Measurements from ENCODE around the gene RUNX3. TPM values are rescaled to one million over a fixed set of nuclear protein-coding genes. Genes with fewer than 3 reads are reported as not detected.

The RUNX3 gene
- total and polyA plus RNA-seq, 2 donors (not counting 3 experiments of a cell fraction or from before 2014, with no cell fraction given), result not detected

DNA sequence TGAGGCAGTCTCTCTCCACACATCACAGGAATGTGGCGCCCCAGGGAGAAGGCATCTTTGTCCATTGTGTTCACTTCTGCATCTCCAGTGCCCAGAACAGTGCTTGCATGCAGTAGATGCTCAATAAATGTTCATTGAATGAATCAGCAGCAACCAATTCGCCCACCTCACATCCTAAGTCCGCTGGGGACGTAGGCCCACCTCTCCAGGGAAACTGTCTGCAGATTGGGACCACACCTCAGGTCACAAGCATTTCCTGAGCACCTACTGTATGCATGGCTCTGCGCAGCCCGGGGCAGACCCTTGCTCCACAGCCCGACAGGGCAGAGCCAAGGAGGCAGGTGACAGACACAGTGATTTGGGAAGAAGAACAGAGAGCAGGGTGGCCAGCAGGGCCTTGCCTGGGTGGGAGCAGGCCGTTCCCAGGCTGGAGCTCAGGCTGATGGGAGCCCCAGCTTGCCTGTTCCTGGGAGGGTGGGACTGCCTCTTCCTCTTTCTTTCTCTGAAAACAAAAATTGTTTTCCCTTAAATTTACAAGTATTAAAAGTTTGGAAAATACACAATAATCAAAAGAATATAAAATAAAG, 25.8 kb upstream of the RUNX3 start:
- no peak overlapping the region for H3K4me2 ChIP-seq (ENCODE audit: insufficient read depth, low read length)

DNA sequence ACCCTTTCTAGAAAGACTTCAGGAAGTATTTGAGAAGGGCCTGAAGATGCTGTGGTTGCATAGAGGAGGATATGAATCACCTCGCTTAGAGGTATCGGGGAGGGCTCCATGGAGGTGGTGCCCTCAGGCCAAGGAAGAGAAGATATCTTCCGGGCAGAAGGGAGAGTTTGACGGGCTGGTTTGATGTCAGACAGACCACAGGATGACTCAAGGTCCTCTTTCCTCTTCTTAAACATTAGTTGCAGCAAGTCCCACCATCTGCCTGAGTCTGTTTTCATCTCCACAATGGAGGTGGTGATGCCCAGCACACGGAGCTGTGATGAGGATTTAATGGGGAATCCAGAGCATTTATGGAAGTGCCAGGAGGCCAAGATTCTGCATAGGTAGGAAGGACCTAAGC, 25.1 kb upstream of the RUNX3 start:
- Histone ChIP-seq H2AFZ (ENCODE audit: low read depth, low read length) (no peak overlapping the region), H3K4me2 (ENCODE audit: insufficient read depth, low read length) (no peak overlapping the region), H3K9me3 (replicated peaks; ENCODE audit: control insufficient read depth, insufficient read depth, low read length) (no peaks in the 10 kb centered on the region), H3K9me1 (replicated peaks; ENCODE audit: control insufficient read depth, extremely low read depth, insufficient read depth, low read length) (no peaks in the 10 kb centered on the region), H3K27me3 (ENCODE audit: control insufficient read depth in 2 of 2, insufficient read depth in 2 of 2, low read length in 2 of 2) (no peaks in the 10 kb centered on the region), H3K27ac (ENCODE audit: insufficient read depth, low read depth, low read length) (no peak overlapping the region), H3K79me2 (ENCODE audit: control insufficient read depth, insufficient read depth, low read length) (no peaks in the 10 kb centered on the region), H4K20me1 (replicated peaks; ENCODE audit: control insufficient read depth, extremely low read depth, insufficient read depth, low read length) (no peaks in the 10 kb centered on the region), H3K4me3 (replicated peaks in 1 of 3; ENCODE audit: insufficient read depth in 1 of 3, low read depth in 1 of 3, low read length in 3 of 3) (no peak overlapping the region), H3K36me3 (ENCODE audit: control insufficient read depth in 2 of 2, extremely low read depth in 1 of 2, insufficient read depth in 2 of 2, low read length in 2 of 2) (no peaks in the 10 kb centered on the region), H3K9ac (replicated peaks; ENCODE audit: extremely low read depth, insufficient read depth, low read length) (no peak overlapping the region), H3K4me1 (ENCODE audit: control insufficient read depth, extremely low read depth, insufficient read depth, low read length) (no peaks in the 10 kb centered on the region)
- no peak for FAIRE-seq
- intact Hi-C loops (cut with micrococcal nuclease), result no loop called here
- ChIA-PET POLR2A (no interaction called here), CTCF (no interaction called here)
- BruUV-seq (replicated peaks), result no TSS peak
- dilution Hi-C loops (cut with MboI; ENCODE audit: extremely low pct_ligation_motif_present, low sequenced_read_pairs), result no loop called here
- TF ChIP-seq JUN (IDR thresholded peaks at IDR 0.05; ENCODE audit: borderline replicate concordance, insufficient read depth, insufficient read length, low read depth), result no peak
- TF ChIP-seq POLR2AphosphoS5 (IDR thresholded peaks at IDR 0.05; ENCODE audit: insufficient read depth, low read depth, low read length), result no peak
- no peak for TF ChIP-seq POLR2A (IDR thresholded peaks at IDR 0.05; ENCODE audit: low read depth, low read length)
- TF ChIP-seq FOS (IDR thresholded peaks at IDR 0.05; ENCODE audit: borderline replicate concordance, insufficient read depth, low read length), result no peak
- TF ChIP-seq, protein P1, sequence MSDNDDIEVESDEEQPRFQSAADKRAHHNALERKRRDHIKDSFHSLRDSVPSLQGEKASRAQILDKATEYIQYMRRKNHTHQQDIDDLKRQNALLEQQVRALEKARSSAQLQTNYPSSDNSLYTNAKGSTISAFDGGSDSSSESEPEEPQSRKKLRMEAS (IDR thresholded peaks at IDR 0.05; ENCODE audit: insufficient read depth, insufficient read length), result no peak
- TF ChIP-seq EZH2 (IDR thresholded peaks at IDR 0.05; ENCODE audit: borderline replicate concordance, low read depth, low read length, severe bottlenecking), result no peak
- TF ChIP-seq, protein P2, sequence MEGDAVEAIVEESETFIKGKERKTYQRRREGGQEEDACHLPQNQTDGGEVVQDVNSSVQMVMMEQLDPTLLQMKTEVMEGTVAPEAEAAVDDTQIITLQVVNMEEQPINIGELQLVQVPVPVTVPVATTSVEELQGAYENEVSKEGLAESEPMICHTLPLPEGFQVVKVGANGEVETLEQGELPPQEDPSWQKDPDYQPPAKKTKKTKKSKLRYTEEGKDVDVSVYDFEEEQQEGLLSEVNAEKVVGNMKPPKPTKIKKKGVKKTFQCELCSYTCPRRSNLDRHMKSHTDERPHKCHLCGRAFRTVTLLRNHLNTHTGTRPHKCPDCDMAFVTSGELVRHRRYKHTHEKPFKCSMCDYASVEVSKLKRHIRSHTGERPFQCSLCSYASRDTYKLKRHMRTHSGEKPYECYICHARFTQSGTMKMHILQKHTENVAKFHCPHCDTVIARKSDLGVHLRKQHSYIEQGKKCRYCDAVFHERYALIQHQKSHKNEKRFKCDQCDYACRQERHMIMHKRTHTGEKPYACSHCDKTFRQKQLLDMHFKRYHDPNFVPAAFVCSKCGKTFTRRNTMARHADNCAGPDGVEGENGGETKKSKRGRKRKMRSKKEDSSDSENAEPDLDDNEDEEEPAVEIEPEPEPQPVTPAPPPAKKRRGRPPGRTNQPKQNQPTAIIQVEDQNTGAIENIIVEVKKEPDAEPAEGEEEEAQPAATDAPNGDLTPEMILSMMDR (IDR thresholded peaks at IDR 0.05; ENCODE audit: extremely low read depth in 1 of 2, insufficient read depth in 1 of 2, low read depth in 1 of 2, low read length in 2 of 2), result no peak
- TF ChIP-seq GATA2 (IDR thresholded peaks at IDR 0.05; ENCODE audit: insufficient read depth, insufficient read length, low read depth, low read length), result no peak
- TF ChIP-seq MYC (IDR thresholded peaks at IDR 0.05; ENCODE audit: low read depth, low read length), result no peak
- DNase-seq (ENCODE audit: low read depth, low spot score), result no peak

More for the DNA sequence above, 25.8 kb upstream of the RUNX3 start:
- no peaks in the 10 kb centered on the region for H3K9me3 ChIP-seq (replicated peaks; ENCODE audit: control insufficient read depth, insufficient read depth, low read length)
- no peak overlapping the region for H2AFZ ChIP-seq (ENCODE audit: low read depth, low read length)
- no peaks in the 10 kb centered on the region for H3K36me3 ChIP-seq (ENCODE audit: control insufficient read depth in 2 of 2, extremely low read depth in 1 of 2, insufficient read depth in 2 of 2, low read length in 2 of 2)
- no peaks in the 10 kb centered on the region for H3K4me1 ChIP-seq (ENCODE audit: control insufficient read depth, extremely low read depth, insufficient read depth, low read length)
- no peak for TF ChIP-seq POLR2AphosphoS5 (IDR thresholded peaks at IDR 0.05; ENCODE audit: insufficient read depth, low read depth, low read length)
- TF ChIP-seq FOS (IDR thresholded peaks at IDR 0.05; ENCODE audit: borderline replicate concordance, insufficient read depth, low read length), result no peak
- no peak for TF ChIP-seq MYC (IDR thresholded peaks at IDR 0.05; ENCODE audit: low read depth, low read length)
- TF ChIP-seq GATA2 (IDR thresholded peaks at IDR 0.05; ENCODE audit: insufficient read depth, insufficient read length, low read depth, low read length), result no peak
- TF ChIP-seq, protein P1 (IDR thresholded peaks at IDR 0.05; ENCODE audit: insufficient read depth, insufficient read length), result no peak
- no peak for TF ChIP-seq JUN (IDR thresholded peaks at IDR 0.05; ENCODE audit: borderline replicate concordance, insufficient read depth, insufficient read length, low read depth)
- TF ChIP-seq EZH2 (IDR thresholded peaks at IDR 0.05; ENCODE audit: borderline replicate concordance, low read depth, low read length, severe bottlenecking), result no peak
- ChIA-PET POLR2A (no interaction called here), CTCF (no interaction called here)
- no peak overlapping the region for H3K9ac ChIP-seq (replicated peaks; ENCODE audit: extremely low read depth, insufficient read depth, low read length)
- intact Hi-C loops (cut with micrococcal nuclease) (no loop called here), dilution Hi-C loops (cut with MboI; ENCODE audit: extremely low pct_ligation_motif_present, low sequenced_read_pairs) (no loop called here)
- H4K20me1 ChIP-seq (replicated peaks; ENCODE audit: control insufficient read depth, extremely low read depth, insufficient read depth, low read length), result no peaks in the 10 kb centered on the region
- no peaks in the 10 kb centered on the region for H3K79me2 ChIP-seq (ENCODE audit: control insufficient read depth, insufficient read depth, low read length)
- no peak overlapping the region for H3K4me3 ChIP-seq (replicated peaks in 1 of 3; ENCODE audit: insufficient read depth in 1 of 3, low read depth in 1 of 3, low read length in 3 of 3)
- H3K9me1 ChIP-seq (replicated peaks; ENCODE audit: control insufficient read depth, extremely low read depth, insufficient read depth, low read length), result no peaks in the 10 kb centered on the region
- FAIRE-seq (no peak), DNase-seq (ENCODE audit: low read depth, low spot score) (no peak)
- H3K27ac ChIP-seq (ENCODE audit: insufficient read depth, low read depth, low read length), result no peak overlapping the region
- H3K27me3 ChIP-seq (ENCODE audit: control insufficient read depth in 2 of 2, insufficient read depth in 2 of 2, low read length in 2 of 2), result no peaks in the 10 kb centered on the region
- no TSS peak for BruUV-seq (replicated peaks)
